Natural killer cell (primary cell): ENCODE results near the gene SLC22A8. TPM values are rescaled to one million over a fixed set of nuclear protein-coding genes. Genes with fewer than 3 reads are reported as not detected.

ENCODE experiments used
- ATAC-seq, 3 donors: fragments of 150-1000 bp in 2 of 3; fragments of 200-7000 bp in 1 of 3; cut with Tn5 transposase; 1 replicate in 1 of 3; 2 replicates in 2 of 3; pipeline ENCODE4 v1.10.0; 2021; ENCODE audit warnings: mild to moderate bottlenecking in 2 of 3, moderate library complexity in 2 of 3
- DNase-seq, 2 donors: peaks; one replicate each; pipeline versions ENCODE4 v3.0.0 to v3.0.0-alpha.2; 2013 to 2021; ENCODE audit warnings: mixed read lengths in 1 of 2
- H3K27ac ChIP-seq: one replicate; pipeline ENCODE4 v1.5.1; 2013; ENCODE audit warnings: mild to moderate bottlenecking, low read length
- H3K27me3 ChIP-seq: one replicate; pipeline ENCODE4 v1.6.1; 2013; ENCODE audit warnings: low read length; ENCODE audit not compliant: control insufficient read depth, insufficient read depth
- H3K36me3 ChIP-seq: one replicate; pipeline ENCODE4 v1.6.1; 2013; ENCODE audit warnings: low read length; ENCODE audit not compliant: control insufficient read depth, insufficient read depth
- H3K4me1 ChIP-seq: one replicate; pipeline ENCODE4 v1.6.1; 2013; ENCODE audit warnings: low read length; ENCODE audit not compliant: control insufficient read depth, insufficient read depth
- H3K4me3 ChIP-seq: one replicate; pipeline ENCODE4 v1.5.1; 2013; ENCODE audit warnings: low read length
- H3K9me3 ChIP-seq: one replicate; pipeline ENCODE4 v1.6.1; 2013; ENCODE audit warnings: low read length; ENCODE audit not compliant: control insufficient read depth, insufficient read depth
- H3K27ac Mint-ChIP-seq, 2 donors: one replicate each; pipeline ENCODE4 v1.8.0; 2022; ENCODE audit warnings: mild to moderate bottlenecking in 2 of 2, mixed read lengths in 2 of 2, moderate library complexity in 1 of 2
- H3K27me3 Mint-ChIP-seq, 2 donors: one replicate each; pipeline ENCODE4 v1.8.0; 2022; ENCODE audit warnings: low read depth in 2 of 2, mixed read lengths in 2 of 2
- H3K36me3 Mint-ChIP-seq: one replicate; pipeline ENCODE4 v1.8.0; 2022; ENCODE audit warnings: mixed read lengths
- H3K4me1 Mint-ChIP-seq, 2 donors: one replicate each; pipeline ENCODE4 v1.8.0; 2022; ENCODE audit warnings: mixed read lengths in 2 of 2
- H3K4me3 Mint-ChIP-seq: one replicate; pipeline ENCODE4 v1.8.0; 2022; ENCODE audit warnings: mild to moderate bottlenecking, moderate library complexity, mixed read lengths
- H3K9me3 Mint-ChIP-seq, 2 donors: one replicate each; pipeline ENCODE4 v1.8.0; 2022; ENCODE audit warnings: mixed read lengths in 2 of 2
- WGBS: methylation state at CpG from one replicate; pipeline ENCODE4 v1.1.7; 2013; ENCODE audit warnings: missing lambda C conversion rate; ENCODE audit not compliant: insufficient coverage; 5-methylcytosine and 5-hydroxymethylcytosine counted together
- intact Hi-C: fragments of 100-400 bp; cut with micrococcal nuclease; formaldehyde crosslinking; loops from one replicate; pipeline ENCODE4 v1.14.2; 2022
- total RNA-seq, 4 donors: library from RNA; stranded (reverse); fragments of 120-200 nt in 1 of 4; gene quantifications; one replicate each; pipeline versions ENCODE4 v1.2.3 to v1.2.4, GENCODE V29; 2013 to 2022
- TF ChIP-seq, protein P1 (sequence below): fragments of 200-600 bp; IDR thresholded peaks from one replicate; pipeline ENCODE4 v1.8.0; 2022; ENCODE audit warnings: antibody characterized with exemption

SLC22A8 gene
- total RNA-seq, 3 donors from 2014 or later (not counting 1 experiment from before 2014, with no cell fraction given): not detected

DNA sequence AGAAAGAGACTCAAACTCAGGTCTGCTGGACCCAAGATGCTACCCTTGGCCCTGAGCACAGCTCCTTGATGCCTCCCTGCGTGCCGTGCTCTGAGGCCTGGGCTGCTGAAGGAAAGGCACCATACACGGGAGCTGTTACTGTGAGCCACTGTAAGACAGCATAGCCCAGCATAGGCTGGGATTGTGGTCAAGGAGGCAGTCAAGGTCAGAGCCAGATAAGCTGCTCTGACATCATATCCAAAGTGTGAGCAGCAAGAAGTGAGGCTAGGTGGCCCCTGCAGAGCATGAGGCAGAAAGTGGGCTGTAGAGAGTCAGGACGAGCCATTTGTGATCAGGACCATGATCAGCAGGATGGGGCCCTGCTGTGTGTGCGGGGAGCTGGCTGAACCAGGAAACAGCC lies 7.7 kb downstream of the SLC22A8 start:
- H3K27ac Mint-ChIP-seq: no peak overlapping the region
- DNase-seq (no peak), ATAC-seq (no peak)
- Histone ChIP-seq H3K36me3 (no peaks in the 10 kb centered on the region), H3K27ac (no peak overlapping the region), H3K4me1 (no peaks in the 10 kb centered on the region), H3K27me3 (no peaks in the 10 kb centered on the region), H3K9me3 (no peaks in the 10 kb centered on the region), H3K4me3 (no peak overlapping the region)
- no peaks in the 10 kb centered on the region for H3K36me3 Mint-ChIP-seq
- TF ChIP-seq, protein P1, sequence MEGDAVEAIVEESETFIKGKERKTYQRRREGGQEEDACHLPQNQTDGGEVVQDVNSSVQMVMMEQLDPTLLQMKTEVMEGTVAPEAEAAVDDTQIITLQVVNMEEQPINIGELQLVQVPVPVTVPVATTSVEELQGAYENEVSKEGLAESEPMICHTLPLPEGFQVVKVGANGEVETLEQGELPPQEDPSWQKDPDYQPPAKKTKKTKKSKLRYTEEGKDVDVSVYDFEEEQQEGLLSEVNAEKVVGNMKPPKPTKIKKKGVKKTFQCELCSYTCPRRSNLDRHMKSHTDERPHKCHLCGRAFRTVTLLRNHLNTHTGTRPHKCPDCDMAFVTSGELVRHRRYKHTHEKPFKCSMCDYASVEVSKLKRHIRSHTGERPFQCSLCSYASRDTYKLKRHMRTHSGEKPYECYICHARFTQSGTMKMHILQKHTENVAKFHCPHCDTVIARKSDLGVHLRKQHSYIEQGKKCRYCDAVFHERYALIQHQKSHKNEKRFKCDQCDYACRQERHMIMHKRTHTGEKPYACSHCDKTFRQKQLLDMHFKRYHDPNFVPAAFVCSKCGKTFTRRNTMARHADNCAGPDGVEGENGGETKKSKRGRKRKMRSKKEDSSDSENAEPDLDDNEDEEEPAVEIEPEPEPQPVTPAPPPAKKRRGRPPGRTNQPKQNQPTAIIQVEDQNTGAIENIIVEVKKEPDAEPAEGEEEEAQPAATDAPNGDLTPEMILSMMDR: no peak
- intact Hi-C loops: no loop called here
- H3K4me1 Mint-ChIP-seq: no peaks in the 10 kb centered on the region
- WGBS: 83% methylated on average over 5 of the region's 5 CpGs
- H3K4me3 Mint-ChIP-seq: no peak overlapping the region
- peaks cover 0 to 11% of the 10 kb centered on the region in 2 donors for H3K27me3 Mint-ChIP-seq
- no peaks in the 10 kb centered on the region for H3K9me3 Mint-ChIP-seq

- TF ChIP-seq, protein P1: no peak
- Histone ChIP-seq H3K4me1 (no peaks in the 10 kb centered on the region), H3K27me3 (no peaks in the 10 kb centered on the region), H3K9me3 (no peaks in the 10 kb centered on the region), H3K36me3 (no peaks in the 10 kb centered on the region), H3K27ac (no peak overlapping the region), H3K4me3 (no peak overlapping the region)
- DNase-seq (no peak), ATAC-seq (no peak)
- intact Hi-C loops: no loop called here
- Mint-ChIP-seq H3K27me3 (peaks cover 0 to 16% of the 10 kb centered on the region in 2 donors), H3K27ac (no peak overlapping the region), H3K36me3 (no peaks in the 10 kb centered on the region), H3K9me3 (no peaks in the 10 kb centered on the region), H3K4me1 (no peaks in the 10 kb centered on the region), H3K4me3 (no peak overlapping the region)
- WGBS: 87% methylated on average over 9 of the region's 9 CpGs
These were observed 14.2 kb downstream of the SLC22A8 start for GRCh38 chr11:63001456-63001855.

GRCh38 chr11:62999649-63000048 lies 16.0 kb downstream of the SLC22A8 start:
- Mint-ChIP-seq H3K9me3 (no peaks in the 10 kb centered on the region), H3K27ac (no peak overlapping the region), H3K27me3 (peaks cover 0 to 14% of the 10 kb centered on the region in 2 donors), H3K4me1 (no peaks in the 10 kb centered on the region), H3K36me3 (no peaks in the 10 kb centered on the region), H3K4me3 (no peak overlapping the region)
- H3K9me3 ChIP-seq: no peaks in the 10 kb centered on the region
- H3K36me3 ChIP-seq: no peaks in the 10 kb centered on the region
- no peak overlapping the region for H3K27ac ChIP-seq
- ATAC-seq (no peak), DNase-seq (no peak)
- no peaks in the 10 kb centered on the region for H3K4me1 ChIP-seq
- no peaks in the 10 kb centered on the region for H3K27me3 ChIP-seq
- WGBS: 12% methylated on average over 7 of the region's 7 CpGs
- TF ChIP-seq, protein P1: no peak
- intact Hi-C loops: no loop called here
- no peak overlapping the region for H3K4me3 ChIP-seq

GRCh38 chr11:62999156-62999555 lies 16.5 kb downstream of the SLC22A8 start:
- TF ChIP-seq, protein P1: no peak
- WGBS: 96% methylated on average over 5 of the region's 5 CpGs
- intact Hi-C loops: no loop called here

More at GRCh38 chr11:62999156-62999555, 16.5 kb downstream of the SLC22A8 start:
- Histone ChIP-seq H3K9me3 (no peaks in the 10 kb centered on the region), H3K27me3 (no peaks in the 10 kb centered on the region), H3K36me3 (no peaks in the 10 kb centered on the region), H3K4me1 (no peaks in the 10 kb centered on the region), H3K4me3 (no peak overlapping the region), H3K27ac (no peak overlapping the region)
- no peak overlapping the region for H3K4me3 Mint-ChIP-seq
- no peaks in the 10 kb centered on the region for H3K4me1 Mint-ChIP-seq
- ATAC-seq (no peak), DNase-seq (no peak)
- no peaks in the 10 kb centered on the region for H3K36me3 Mint-ChIP-seq
- H3K27me3 Mint-ChIP-seq: peaks cover 0 to 12% of the 10 kb centered on the region in 2 donors
- H3K27ac Mint-ChIP-seq: no peak overlapping the region
- no peaks in the 10 kb centered on the region for H3K9me3 Mint-ChIP-seq
